Activated effector memory CD4-positive, alpha-beta T cell treated with Interleukin-2 at 50 U/mL for 16 hours (primary cell): ENCODE measurements around the gene PRUNE2.
"Not testable (repeated sequence)": the region's sequence is repeated elsewhere in the genome, so short reads cannot be mapped to it uniquely, and the experiment has no call there.

Experiments used
- DNase-seq: peaks from one replicate; pipeline ENCODE4 v3.0.0-alpha.2; 2020

Gene PRUNE2

DNA sequence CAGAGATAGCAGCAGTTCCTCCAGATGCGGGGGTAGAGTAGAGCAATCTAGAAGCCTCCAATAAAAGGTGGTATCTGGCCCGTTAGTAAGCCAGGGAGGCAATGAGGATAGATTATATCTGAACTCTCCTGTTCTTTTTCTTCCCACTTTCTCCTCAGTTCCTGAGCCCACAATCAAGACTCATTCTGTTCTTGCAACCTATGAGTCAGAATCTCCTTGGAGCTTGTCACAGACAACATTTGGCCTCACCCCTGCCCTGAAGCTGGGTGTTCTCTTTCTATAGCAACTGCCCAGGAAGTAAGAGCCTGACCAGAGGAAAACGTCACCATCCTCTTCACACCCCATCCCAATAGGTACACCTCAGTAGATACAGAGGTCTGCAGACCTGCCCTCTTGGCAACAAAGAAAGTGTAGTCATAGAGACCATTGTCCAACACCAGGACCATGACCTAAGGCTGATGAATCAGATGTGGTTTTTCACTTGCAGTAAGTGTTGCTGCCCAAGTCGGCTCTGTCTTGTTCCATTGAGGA, 218.0 kb downstream of the PRUNE2 start:
- DNase-seq, result no peak

GRCh38 chr9:76686756-76687155, 219.2 kb downstream of the PRUNE2 start:
- no peak for DNase-seq

- DNase-seq, result no peak
These were observed 221.7 kb downstream of the PRUNE2 start for GRCh38 chr9:76684213-76684612.

GRCh38 chr9:76681556-76681955, 224.4 kb downstream of the PRUNE2 start:
- DNase-seq, result no peak

DNA sequence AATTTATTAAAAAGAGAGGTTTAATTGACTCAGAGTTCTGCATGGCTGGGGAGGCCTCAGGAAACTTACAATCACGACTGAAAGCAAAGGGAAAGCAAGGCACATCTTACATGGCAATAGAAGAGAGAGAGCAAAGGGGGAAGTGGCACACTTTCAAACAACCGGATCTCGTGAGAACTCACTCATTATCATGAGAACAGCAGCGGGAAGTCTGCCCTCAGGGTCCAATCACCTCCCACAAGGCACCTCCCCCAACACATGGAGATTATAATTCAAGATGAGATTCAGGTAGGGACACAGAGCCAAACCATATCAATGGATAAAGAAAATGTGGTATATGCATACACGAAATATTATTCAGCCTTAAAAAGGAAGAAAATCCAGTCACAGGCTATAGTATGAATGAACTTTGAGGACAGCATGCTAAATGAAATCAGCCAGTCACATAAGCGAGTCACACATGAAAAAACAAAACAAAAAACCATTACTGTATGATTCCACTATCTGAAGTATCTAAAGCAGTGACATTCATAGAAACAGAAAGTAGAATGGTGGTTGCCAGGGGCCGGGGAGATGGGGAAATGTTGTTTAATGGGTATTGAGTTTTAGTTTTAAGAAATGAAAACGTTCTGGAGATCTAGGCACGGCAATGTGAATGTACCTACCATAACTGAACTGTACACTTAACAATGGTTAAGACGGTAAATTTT, 225.0 kb downstream of the PRUNE2 start:
- DNase-seq, result no peak

GRCh38 chr9:76677481-76678055, 228.3 kb downstream of the PRUNE2 start:
- DNase-seq, result no peak

- DNase-seq, result no peak
These were observed 229.1 kb downstream of the PRUNE2 start for GRCh38 chr9:76676857-76677256.

- DNase-seq, result no peak
These were observed 238.4 kb downstream of the PRUNE2 start for GRCh38 chr9:76667521-76667957.

GRCh38 chr9:76665966-76666365, 239.9 kb downstream of the PRUNE2 start:
- DNase-seq, result not testable (repeated sequence)

DNA sequence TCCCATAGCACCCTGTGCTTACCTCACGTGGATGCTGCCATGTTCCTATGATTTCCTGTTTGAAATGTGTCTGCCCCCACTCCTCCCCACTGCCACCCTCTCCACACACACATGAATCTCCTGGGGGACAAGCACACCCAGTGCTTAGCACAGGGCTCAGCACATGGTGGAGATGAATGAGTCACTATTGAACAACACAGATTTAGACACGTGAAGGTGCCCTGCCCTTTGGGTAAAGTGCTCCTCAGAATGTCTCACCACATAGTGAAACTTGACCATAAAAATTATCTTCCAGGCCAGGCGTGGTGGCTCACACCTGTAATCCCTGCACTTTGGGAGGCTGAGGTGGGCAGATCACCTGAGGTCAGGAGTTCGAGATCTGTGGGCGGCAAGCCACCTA, 240.5 kb downstream of the PRUNE2 start:
- no peak for DNase-seq

DNA sequence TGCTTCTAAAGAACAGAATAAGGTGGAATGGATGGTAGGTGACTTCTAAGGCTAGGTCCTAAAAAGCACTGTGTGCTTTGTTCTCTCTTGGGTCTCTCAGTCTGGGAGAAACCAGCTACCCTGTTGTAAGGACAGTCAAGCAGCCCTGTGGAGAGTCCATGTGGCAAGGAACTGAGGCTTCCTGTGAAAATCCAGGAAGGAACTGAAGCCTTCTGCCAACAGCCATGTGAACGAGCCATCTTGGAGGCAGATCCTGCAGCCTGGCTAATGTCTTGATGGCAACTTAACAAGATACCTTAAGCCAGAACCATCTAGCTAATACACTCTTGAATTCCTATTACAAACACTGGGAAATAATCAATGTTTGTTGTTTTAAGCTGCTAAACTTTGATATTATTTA, 241.8 kb downstream of the PRUNE2 start:
- no peak for DNase-seq

- no peak for DNase-seq
These were observed 243.2 kb downstream of the PRUNE2 start for GRCh38 chr9:76662476-76663281.

DNA sequence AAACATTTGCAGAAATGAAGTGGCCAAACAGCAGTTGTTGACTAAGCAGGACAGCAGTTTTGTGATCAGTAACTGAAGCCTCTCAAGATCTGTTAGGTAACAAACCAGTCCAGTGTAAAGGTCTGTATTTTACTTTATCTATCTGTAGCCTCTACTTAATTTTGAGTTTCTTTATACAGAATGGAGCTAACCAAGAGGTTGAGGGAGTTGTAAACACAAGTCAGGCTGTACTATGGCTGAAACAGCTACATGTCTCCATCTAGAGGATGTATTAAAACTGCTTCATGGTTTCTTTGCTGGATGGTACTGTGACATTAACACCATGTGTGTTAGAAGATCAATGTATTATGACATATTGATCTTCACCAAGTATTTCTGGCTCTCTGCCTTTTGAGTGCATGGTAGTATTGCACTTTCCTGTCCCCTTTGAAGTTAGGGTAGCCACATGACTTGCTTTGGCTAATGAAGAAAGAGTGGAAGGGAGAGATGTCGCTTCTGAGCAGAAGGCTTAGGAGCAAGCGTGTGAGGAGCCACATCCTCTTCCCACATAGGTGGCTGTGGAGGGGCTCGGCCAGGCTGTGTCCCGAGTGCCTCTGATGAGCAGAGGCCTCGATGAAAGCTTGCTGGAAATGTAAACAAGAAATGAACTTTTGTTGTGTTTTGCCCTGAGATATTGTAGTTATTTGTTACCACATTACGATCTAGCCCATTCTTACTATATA, 247.2 kb downstream of the PRUNE2 start:
- DNase-seq, result no peak

- DNase-seq, result no peak
These were observed 248.6 kb downstream of the PRUNE2 start for GRCh38 chr9:76657265-76657664.

GRCh38 chr9:76655971-76656370, 249.9 kb downstream of the PRUNE2 start:
- no peak for DNase-seq

DNA sequence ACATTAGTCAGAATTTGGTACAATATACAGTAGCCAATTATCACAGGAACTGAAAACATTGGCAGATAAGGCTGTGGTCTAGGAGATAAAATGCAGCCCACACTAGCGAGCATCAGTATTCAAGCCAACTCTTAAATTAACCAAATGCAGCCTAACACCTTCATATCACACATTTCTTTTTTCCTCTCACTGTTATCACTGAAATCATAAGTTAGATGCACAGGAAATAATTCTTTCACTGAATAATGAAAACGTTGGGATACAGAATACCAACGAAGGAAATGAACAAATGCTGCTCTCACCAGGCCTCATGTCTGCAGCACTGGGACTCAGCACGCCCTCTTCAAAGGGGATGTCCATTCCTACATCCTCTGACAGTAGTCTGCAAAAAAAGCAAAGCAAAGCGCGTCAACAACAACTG, 250.8 kb downstream of the PRUNE2 start:
- DNase-seq, result no peak

DNA sequence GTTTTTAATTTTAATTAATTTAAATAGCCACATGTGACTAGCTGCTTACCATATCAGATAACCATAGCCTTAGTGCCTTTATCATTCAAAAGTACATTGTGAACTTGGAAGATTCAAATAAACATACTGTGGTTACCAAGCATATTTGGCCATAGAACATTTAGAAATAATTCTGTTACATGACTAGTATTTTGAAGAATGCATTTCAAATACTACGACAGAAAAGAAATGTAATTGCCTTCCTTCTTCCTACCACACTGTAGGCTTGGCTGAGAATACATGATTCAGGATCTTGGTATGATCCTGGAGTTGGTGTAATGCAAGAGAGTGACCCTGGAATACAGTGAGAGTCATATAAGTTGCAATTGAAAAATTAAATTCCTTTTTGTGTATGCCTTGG, 251.3 kb downstream of the PRUNE2 start:
- no peak for DNase-seq

DNA sequence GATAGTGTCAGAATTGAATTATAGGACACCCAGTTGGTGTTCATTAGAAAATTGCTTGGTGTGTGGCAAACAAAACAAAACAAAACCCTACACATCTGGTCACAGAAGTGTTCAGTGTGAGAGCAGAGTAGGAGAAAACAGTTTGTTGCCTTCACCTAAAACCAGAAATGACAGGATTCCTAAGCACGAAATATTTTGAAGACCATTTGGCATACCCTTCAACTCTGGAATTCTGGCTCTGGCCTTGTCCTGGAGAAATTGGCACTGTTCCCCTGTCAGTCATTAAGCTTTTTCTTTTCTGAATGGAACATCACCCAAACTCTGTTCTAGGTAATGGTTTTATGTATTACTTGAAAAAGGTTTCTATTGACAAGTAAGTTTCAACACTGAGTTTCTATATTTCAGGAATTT, 251.9 kb downstream of the PRUNE2 start:
- DNase-seq, result no peak

DNA sequence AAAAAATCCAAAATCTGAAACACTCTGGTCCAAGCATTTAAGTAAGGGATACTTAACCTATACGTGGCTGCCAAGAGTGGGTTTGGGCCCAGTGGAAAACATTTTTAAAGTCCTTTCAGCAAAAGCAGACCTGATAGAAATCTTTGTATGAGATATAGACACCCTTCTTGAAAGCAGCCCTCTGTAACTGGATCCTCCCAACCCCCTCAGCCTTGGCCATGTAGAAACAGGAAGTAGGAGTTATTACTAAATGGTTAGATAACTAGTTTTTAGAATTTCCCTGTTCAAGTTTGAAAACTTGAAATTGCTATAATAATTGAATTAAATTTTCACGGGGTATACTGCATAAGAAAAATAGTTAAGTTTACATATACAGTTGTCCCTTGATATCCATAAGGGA, 253.0 kb downstream of the PRUNE2 start:
- DNase-seq, result no peak

DNA sequence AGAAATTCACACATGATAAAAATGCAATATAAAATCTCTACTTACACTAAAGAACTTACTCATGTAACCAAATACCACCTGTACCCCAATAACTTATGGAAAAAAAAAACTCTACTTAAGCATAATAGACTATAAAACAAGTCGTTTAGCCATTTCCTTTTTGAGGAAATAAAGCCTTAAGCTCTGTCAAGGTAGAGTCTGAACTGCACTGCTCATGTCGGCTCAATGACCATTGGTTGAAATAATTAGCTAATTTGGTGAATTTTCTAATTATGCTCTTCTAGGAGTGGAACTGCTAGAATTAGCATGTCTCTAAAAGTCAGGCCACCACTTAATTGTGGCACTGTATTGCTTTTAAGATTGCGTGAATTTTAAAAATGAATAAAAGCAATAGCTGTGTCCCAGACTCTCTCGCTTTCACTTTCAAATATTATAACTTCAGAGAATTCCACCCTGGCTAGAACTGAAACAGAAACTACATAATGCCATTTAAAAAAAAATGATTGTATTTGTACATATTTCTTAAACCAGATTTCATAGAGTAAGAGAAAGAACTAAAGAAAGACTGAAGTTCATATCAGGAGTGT, 254.7 kb downstream of the PRUNE2 start:
- no peak for DNase-seq

GRCh38 chr9:76650692-76651091, 255.2 kb downstream of the PRUNE2 start:
- no peak for DNase-seq

- no peak for DNase-seq
These were observed 256.0 kb downstream of the PRUNE2 start for GRCh38 chr9:76649894-76650293.

GRCh38 chr9:76646249-76646648, 259.7 kb downstream of the PRUNE2 start:
- DNase-seq, result no peak
